ENCODE data around the gene CHTF18.

CHTF18 gene

GRCh38 chr16:794853-795466 is 6.5 kb downstream of the CHTF18 start:
- no peak for DNase-seq

GRCh38 chr16:795580-796229 is 7.3 kb downstream of the CHTF18 start:
- DNase-seq = no peak

GRCh38 chr16:796296-797119 is 8.1 kb downstream of the CHTF18 start:
- no peak for DNase-seq

GRCh38 chr16:797120-797420 is 8.7 kb downstream of the CHTF18 start:
- DNase-seq = no peak

- DNase-seq = no peak
These were observed 9.3 kb downstream of the CHTF18 start for GRCh38 chr16:797686-798085.

- no peak for DNase-seq
These were observed 10.2 kb downstream of the CHTF18 start for GRCh38 chr16:798666-799065.

GRCh38 chr16:799111-799947 is 10.9 kb downstream of the CHTF18 start:
- no peak for DNase-seq

GRCh38 chr16:799948-800833 is 11.8 kb downstream of the CHTF18 start, which contains the start of gene GNG13:
TSS of gene GNG13 (minus strand) at chr16:800734. CDS start at chr16:799077, 1,657 bp downstream.
- DNase-seq = no peak

GRCh38 chr16:800834-801511 is 12.6 kb downstream of the CHTF18 start:
- no peak for DNase-seq

- no peak for DNase-seq
These were observed 13.4 kb downstream of the CHTF18 start for GRCh38 chr16:801584-802363.

- DNase-seq = no peak
These were observed 14.0 kb downstream of the CHTF18 start for GRCh38 chr16:802461-802860.

GRCh38 chr16:802914-803753 is 14.7 kb downstream of the CHTF18 start:
- no peak for DNase-seq

GRCh38 chr16:803754-804080 is 15.3 kb downstream of the CHTF18 start:
- DNase-seq = no peak

GRCh38 chr16:804193-805048 is 16.0 kb downstream of the CHTF18 start:
- no peak for DNase-seq

- no peak for DNase-seq
These were observed 17.1 kb downstream of the CHTF18 start for GRCh38 chr16:805474-805873.

GRCh38 chr16:807347-808084 is 19.1 kb downstream of the CHTF18 start:
- DNase-seq = peak; percentile 82

GRCh38 chr16:808085-808386 is 19.6 kb downstream of the CHTF18 start:
- no peak for DNase-seq

GRCh38 chr16:813204-813915 is 24.9 kb downstream of the CHTF18 start:
- DNase-seq = peak; percentile 67

All from activated T-cell treated with anti-CD3 and anti-CD28 coated beads, Interleukin-2, amount 50 U/mL, for 1 hour (primary cell).